ENCODE data around the gene APLNR. TPM values are rescaled to one million over a fixed set of nuclear protein-coding genes. Genes with fewer than 3 reads are reported as not detected.

Gene APLNR
- total RNA-seq, 1 experiment from 2014 or later = 0.39 TPM

- Histone ChIP-seq H4K20me1 (ENCODE audit: control insufficient read depth, insufficient read depth, insufficient read length) (no peaks in the 10 kb centered on the region), H3K79me1 (ENCODE audit: insufficient read depth, low read depth, low read length, poor library complexity, severe bottlenecking) (no peaks in the 10 kb centered on the region), H3K23me2 (ENCODE audit: insufficient read length, low read depth, low read length, poor library complexity, severe bottlenecking) (no peaks in the 10 kb centered on the region), H3K18ac (ENCODE audit: insufficient read length, low read depth, low read length) (no peak overlapping the region), H4K91ac (ENCODE audit: insufficient read length, low read depth, low read length) (no peak overlapping the region), H2BK20ac (ENCODE audit: low read depth, low read length, poor library complexity, severe bottlenecking) (no peak overlapping the region), H3K23ac (ENCODE audit: insufficient read length, low read depth, low read length) (no peak overlapping the region), H4K5ac (ENCODE audit: insufficient read length, low read depth, low read length) (no peak overlapping the region), H3K14ac (ENCODE audit: insufficient read depth, low read length) (no peak overlapping the region), H3K4me1 (ENCODE audit: insufficient read depth, low read length) (no peaks in the 10 kb centered on the region), H3K79me2 (ENCODE audit: insufficient read depth, low read length) (no peaks in the 10 kb centered on the region), H3K9me3 (ENCODE audit: control insufficient read depth, low read depth, low read length) (no peaks in the 10 kb centered on the region), H3K27ac (ENCODE audit: insufficient read length, low read depth, low read length) (no peak overlapping the region), H3T11ph (ENCODE audit: low read length) (no peak overlapping the region), H2BK15ac (ENCODE audit: low read depth, low read length) (no peak overlapping the region), H2BK12ac (ENCODE audit: insufficient read length, low read depth, low read length) (no peak overlapping the region), H2BK120ac (ENCODE audit: low read depth, low read length, poor library complexity, severe bottlenecking) (no peak overlapping the region), H3K4me2 (ENCODE audit: insufficient read depth, insufficient read length, low read length) (no peak overlapping the region), H3K4ac (ENCODE audit: low read depth, low read length) (no peak overlapping the region), H4K8ac (replicated peaks; ENCODE audit: insufficient read length, low read depth, low read length) (no peak overlapping the region), H3K9ac (ENCODE audit: extremely low read depth, insufficient read length, low read length) (no peak overlapping the region), H3K27me3 (ENCODE audit: insufficient read depth, low read length) (no peaks in the 10 kb centered on the region), H2AK5ac (ENCODE audit: insufficient read length, low read length) (no peak overlapping the region), H3K56ac (ENCODE audit: insufficient read length, low read depth, low read length) (no peak overlapping the region), H2AFZ (ENCODE audit: low read length) (no peak overlapping the region), H2BK5ac (ENCODE audit: insufficient read length, low read length) (no peak overlapping the region)
- Mint-ChIP-seq H3K27me3 (ENCODE audit: low read depth) (peaks cover 3% of the 10 kb centered on the region), H3K27ac (no peak overlapping the region), H3K4me1 (0 out of 4 replicates have a peak, but pooled peaks cover 3 to 5% of the 10 kb centered on the region in 2 experiments), H3K36me3 (ENCODE audit: insufficient read depth in 1 of 3, low read depth in 3 of 3) (peaks cover 0 to 19% (median 6%) of the 10 kb centered on the region in 3 experiments; a peak in 4 of 7 replicates), H3K4me3 (no peak overlapping the region), H3K9me3 (peaks cover 8 to 14% of the 10 kb centered on the region in 2 experiments; a peak in 4 of 5 replicates)
- no peak for DNase-seq
- TF ChIP-seq CTCF (conservative IDR thresholded peaks at IDR 0.05) = no peak
Observed at GRCh38 chr11:57254631-57255030, 17.6 kb upstream of the APLNR start.
